Stimulated activated CD4-positive, alpha-beta T cell treated with anti-CD3 and anti-CD28 coated beads, Interleukin-15, amount 100 ng/mL, for 48 hours (primary cell): ENCODE results near the gene ITGAD.

Source experiments
- DNase-seq, 2 donors: peaks; one replicate each; pipeline ENCODE4 v3.0.0-alpha.2; 2020; ENCODE audit warnings: low read depth in 2 of 2

The ITGAD gene

DNA sequence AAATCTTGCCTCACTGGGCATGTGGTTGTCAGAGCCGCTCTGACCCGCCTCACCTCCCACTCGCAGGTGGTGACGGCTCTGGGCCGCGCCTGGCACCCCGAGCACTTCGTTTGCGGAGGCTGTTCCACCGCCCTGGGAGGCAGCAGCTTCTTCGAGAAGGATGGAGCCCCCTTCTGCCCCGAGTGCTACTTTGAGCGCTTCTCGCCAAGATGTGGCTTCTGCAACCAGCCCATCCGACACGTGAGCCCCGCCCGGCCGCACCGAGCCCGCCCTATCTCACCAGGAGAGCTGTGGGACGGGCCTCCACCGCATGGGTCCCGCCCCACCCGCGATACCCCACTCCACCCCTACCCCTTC lies 82.8 kb downstream of the ITGAD start:
- no peak for DNase-seq
